Activated effector memory CD4-positive, alpha-beta T cell treated with Interleukin-2 at 50 U/mL for 16 hours (primary cell): ENCODE measurements around the gene WDR77.

ENCODE experiments used
- DNase-seq: peaks from one replicate; pipeline ENCODE4 v3.0.0-alpha.2; 2020

WDR77 gene

DNA sequence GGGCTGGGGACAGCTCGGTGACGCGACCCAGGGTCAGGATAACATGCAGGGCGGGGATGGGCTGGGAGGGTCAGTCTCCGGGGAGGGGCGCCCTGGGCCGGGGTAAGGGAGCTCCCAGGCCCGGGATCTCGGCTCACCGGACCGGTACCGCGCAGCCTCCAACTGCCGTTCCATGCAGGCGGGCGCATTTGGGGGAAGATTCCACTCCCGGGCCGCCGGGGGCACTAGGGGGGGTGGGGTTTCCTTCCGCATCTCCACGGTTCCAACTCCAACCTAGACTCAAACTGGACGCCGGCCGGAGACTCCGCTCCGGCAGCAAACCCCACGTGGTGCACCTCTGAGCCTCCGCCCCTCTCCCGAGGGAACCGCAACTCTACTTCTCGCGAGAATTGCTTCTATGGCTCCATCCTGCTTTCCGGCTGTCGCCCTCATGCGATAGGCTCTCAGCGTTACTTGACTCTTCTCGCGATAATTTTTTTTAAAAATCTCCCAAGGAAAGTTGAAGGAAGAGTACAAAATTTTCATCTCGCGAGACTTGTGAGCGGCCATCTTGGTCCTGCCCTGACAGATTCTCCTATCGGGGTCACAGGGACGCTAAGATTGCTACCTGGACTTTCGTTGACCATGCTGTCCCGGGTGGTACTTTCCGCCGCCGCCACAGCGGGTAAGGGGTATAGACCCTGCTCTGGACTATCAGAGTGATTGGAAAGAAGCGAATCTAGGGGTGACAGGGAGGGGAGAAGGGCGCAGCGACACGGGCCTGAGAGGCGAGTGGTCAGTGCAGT lies at the start of gene WDR77, which contains the start of gene ATP5PB:
TSS of gene WDR77 (minus strand) at position 339 of the 785 bp plus-strand sequence. CDS start at position 252, 87 bp downstream.
TSS of gene ATP5PB (plus strand) at position 547 of the 785 bp plus-strand sequence. CDS start at position 625, 78 bp downstream.
- DNase-seq = peak; percentile 85

DNA sequence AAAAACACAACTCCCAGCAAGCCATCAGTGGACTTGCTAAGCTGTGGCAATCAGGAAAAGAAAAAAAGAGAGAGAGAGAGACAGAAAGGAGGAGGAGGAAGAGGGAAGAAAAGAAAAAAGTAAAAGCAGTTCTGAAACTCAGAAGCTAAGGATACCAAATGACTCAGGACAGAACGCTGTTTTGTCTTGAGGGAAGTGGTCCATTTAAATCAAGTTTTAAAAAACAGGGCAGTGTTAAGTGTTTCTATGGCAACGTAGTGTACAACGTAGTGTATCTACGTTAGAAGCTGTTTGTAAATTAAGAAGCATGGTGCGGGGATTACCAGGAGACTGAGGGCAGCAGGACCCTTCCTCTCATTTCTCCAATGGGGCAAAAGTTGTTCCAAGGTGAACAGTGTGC lies 48.5 kb upstream of the WDR77 start:
- DNase-seq = no peak

DNA sequence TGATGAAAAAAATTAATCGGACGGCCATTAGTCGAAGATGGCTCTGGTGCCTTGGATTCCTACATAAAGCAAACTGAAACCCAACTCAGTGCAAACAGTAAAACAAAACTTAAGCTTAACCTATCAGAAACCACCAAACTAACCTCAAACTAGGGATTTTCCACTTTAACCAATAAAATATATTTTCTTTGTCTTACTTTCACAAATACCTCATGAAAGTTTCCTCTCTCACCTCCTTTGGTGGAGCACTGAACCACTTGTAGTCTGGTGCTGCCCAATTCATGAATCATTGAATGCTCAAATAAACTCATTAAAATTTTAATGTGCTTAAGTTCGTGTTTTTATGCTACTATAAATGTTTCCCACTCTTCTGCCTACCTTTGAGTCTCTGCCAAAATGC lies 47.3 kb upstream of the WDR77 start:
- DNase-seq = no peak

DNA sequence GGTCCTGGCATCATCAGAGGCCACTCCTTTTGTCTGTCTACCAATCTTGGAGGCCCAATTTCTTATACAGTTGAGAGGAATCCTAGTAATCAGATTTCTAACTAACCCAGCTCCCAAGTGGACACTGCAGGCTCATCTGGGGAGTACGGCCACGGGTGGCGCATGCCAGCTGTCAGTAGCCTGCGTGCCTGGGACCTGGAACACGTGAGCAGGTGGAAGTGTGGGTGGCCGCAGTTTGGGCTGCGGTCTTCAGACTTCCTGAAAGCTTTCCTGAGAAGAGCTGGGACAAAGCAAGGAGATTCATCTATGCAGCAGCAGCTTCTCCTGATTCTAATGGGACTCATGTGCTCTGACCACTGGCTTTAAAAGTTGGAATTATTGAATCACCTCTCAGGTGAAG lies 42.0 kb upstream of the WDR77 start:
- no peak for DNase-seq

DNA sequence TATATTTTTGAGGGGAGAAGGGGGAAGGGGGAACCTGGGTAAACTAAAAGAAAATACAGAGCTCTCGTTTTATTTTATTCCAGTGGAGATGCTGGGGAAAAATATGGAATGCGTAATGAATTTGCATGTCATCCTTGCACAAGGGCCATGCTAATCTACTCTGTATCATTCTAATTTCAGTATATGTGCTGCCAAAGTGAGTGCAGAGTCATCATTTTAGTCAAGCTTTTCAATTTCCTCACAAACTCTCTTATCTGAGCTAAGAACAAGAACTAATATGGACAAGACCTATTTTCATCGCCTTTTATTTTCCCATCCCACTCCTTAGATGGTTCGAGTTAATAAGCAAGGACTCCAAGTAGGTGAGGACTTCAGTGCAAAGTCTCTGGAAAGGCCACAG lies 41.2 kb upstream of the WDR77 start:
- no peak for DNase-seq

DNA sequence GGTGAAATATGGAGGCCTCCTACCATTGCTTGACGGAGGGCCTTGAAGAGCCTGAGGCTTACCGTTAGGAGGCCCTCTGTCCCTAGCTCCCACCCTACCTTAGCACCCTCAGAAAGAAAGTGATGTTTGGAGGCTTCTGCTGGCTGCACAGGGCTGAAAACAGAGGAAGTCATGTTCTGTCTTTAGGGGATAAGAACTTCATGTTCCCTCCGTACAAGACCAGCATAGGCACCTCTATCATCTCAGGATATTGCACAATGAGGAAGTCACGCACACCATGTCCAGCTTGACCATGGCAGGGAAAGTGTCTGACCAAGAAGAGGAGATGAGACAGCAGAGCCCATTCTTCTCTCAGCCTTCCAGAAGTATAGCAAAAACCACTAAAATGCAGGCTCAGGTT lies 40.5 kb upstream of the WDR77 start:
- DNase-seq = no peak

DNA sequence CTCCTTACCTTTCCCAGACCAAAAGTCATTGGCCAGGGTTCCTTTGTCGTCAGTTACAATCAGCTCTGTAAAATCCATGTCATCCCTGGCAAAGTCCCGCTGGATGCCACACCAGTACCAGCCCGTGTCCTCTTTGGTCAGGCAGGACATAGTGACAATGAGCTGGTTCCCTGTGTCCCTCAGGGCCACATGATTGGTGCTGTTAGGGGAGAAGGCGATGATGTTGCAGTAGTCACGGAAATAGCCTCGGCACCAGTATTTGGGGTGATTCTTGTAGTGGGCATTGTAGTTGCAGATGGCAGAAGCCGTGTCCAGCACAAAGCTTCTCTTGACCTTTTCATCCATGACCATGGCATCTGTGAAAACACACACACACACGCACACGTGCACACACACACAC lies 39.6 kb upstream of the WDR77 start:
- no peak for DNase-seq

DNA sequence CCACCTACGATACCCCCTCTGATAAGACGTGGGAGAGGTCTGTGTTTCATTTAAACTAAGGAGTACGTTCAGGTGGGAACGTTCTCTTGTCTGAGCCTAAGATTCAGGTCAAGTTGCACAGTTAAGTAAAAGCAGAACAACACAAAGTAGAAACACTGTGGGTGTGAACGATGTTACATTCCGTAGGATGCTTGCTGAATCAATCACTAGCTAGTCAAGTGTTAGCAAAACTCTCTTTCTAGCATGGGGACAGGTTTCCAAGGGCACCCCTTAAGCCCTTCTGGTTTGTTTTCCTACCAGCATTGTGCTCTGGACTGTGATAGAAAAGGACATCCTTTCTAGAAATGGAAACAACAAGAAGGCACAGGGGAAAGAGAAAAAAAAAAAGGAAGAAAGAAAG lies 38.1 kb upstream of the WDR77 start:
- DNase-seq = no peak

DNA sequence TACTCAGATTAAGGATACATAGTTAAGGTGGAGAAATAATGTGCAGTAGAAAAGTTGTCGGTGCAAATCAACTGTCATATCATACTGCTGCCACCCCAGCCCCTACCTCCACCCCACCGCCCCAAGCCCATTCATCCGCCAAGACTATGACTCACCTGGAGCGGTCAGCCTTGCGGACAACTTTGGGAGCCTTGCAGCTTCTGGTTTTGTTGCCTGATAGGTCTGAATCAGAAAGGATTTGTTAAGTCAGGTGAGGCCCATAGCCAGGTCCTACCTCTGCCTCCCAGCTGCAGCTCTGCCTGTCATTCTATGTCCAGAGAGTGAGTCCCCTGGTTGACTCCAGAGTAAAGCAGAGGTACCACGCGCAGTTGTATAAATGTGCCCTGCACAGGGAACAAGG lies 37.4 kb upstream of the WDR77 start:
- no peak for DNase-seq

DNA sequence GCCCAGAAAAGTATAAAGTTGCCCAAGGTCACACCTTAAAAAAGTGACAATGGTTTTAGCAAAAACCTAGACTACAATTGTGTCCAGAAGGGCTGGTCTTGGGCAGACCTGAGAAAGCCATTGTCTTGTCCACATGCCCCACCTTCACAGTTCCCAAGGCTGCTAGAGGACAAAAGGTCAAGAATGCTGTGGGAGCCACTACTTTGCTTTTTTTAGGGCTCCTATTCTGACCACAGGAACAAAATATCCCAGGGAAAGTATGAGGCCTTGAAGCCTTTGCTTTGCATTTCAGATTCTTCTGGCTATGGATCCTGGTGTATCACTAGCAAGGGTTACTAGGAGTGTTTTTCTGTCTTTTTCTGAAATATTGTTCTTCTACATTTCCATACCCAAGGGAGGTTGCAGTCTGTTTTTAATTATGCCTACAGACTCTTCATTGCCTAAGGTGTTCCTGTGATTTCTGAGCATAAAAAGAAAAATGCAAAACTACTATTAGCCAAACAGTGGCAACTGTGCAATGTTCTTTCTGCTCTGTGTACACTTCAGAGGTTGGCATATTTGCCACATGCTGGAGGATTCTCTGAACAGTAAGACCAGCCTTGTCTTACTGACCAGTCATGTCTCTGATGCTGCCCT lies 35.5 kb upstream of the WDR77 start:
- DNase-seq = no peak

DNA sequence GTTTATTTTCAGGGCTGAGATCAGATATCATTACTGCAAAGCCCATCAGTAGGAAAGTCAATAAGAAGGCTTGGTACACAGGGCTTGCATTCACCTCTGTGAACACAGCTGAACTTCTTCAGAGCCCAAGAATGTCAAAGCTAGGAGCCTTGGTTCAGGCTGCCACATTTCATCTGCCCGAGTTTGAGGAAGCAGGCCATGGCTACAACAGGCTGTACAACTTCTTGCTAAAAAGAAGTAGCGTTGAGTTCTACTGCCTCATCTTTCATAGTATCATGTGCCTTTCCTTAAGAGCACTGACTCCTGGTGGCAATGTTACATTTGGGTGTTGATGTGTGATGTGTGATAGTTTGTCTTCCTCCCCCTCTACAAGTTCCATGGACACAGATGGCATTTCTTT lies 34.8 kb upstream of the WDR77 start:
- no peak for DNase-seq

DNA sequence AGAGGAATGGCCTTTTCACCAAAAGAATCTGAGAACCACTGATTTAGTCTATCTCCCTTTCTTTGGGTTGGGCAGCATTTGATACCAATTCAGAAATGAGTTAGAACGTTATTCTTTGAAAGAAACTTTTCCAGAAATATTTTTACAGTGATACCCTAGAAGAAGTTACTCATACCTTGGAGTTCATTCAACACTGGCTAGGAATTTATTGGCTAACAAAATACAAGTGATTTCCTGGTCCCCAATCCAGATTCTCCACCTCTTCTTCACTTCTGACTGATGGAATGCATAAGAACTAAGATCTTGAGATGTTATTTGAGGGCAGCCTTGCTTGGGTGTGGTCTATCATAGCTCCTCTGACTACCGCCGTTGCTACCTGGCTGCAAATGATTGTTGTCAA lies 34.1 kb upstream of the WDR77 start:
- DNase-seq = no peak

DNA sequence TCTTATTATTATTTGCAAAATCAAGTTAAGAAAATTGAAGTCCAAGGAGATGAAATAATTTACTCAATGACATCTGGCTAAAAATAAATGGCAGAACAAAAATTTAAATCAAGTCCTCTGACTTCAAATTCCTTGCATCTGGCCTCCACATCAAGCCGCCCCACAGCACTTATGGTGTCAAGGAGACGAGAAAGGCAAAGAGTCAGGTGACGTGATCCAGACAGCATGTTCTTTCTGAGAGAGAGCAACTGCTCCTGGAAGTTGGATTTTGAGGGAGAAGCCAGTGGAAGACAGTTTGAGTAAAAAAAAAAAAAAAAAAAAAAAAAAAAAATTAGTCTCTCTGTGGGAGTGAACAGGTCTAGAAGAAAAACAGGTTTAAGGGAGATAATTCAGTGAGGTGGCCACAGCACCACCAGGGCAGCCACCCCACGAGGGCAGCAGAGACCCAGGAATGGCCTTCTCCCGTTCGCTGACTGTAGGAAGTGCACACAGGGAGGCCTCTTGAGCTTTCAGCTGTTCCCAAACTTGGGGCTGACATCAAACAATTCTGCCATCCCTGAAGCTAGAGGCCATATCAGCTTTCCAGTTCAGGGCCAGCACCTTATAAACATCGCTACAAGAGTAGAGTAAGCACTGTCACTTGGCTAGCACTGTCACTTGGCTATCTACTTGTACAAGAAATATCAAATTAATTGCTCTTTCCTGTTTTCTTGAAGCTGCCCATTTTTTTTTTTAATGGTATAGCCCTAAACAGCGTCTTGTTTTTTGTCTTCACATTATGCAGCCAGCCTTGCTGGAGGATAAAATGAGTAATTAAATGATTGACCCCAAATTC lies 32.5 kb upstream of the WDR77 start:
- DNase-seq = peak; percentile 44

DNA sequence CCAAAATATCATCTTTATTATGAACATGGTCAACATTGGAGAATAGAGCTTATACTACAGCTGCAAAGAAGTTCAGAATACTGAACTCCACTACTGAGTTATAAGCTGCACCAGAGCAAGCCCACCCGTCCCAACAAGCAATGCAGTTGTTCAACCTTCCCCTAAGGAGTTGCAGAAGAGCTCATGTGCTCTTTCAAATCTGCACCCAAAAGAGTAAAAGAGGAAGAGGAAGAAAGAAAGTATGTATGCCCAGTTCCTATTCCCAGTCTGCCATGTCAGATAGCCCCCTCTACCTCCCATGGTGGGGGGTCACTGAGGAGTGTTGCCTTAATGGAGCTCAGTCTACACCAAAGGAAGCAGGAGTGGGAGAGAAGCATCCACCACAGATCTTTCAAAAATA lies 31.6 kb upstream of the WDR77 start:
- DNase-seq = no peak

DNA sequence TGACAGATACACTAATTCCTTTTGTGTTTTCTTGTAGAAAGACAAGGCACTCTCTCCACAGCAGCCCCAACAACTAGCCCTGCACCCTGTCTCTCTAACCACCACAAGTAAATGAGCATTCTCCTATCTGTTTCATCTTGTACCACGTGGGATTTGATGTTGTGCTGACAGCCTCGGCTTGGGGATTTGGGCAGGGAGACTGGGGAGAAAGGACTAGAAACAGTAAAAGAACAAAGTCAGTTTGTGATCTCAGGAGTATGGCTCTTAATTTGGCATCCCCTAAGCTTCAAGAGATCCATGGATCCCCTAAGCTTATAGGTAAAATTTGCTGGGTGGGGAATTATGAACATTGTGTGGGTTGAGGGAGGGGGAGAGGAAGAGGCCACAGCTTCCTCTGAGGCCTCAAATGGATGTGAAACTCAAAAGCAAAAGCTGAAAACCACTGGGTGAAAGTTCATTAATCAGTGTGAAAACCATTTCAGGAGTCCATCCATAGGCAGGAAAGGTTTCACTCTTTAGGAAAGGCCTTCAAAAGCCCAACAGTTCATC lies 27.8 kb upstream of the WDR77 start:
- peak; percentile 29 for DNase-seq

DNA sequence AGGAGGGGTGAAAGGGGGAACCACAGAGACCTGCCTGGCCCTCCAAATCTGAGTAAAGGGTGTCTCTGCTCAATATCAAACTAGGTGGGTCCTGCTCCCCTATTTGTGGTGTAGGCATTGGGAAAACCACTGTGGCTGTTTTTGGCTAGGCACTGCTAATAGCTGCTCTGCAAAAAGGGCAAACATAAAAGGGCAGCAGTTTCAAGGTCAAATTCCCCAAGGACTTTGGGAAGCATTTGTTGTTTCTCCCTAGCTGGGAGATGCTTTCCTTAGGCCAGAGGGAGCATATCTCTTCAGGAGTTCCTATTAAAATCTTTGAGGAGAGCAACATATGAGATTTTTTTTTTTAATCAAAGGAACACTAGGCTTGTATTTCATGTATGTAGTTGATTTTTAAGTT lies 27.2 kb upstream of the WDR77 start:
- no peak for DNase-seq

DNA sequence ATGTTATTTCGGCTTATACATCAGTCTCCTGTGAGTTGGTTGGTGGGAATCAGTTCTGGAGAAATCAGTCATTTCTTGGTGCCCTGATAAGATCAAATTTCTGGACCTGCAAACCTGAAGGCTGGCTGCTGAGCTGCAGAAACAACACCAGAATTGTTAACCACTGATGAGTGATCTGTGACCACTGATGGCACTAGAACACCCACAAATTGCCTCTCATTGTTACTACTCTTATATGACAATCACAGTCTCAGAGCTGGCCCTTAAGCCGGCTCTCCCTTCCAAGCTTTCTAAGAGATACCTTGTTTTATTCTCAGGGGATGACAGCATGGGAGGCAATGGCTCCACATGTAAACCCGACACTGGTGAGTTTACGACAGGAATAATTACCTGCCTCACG lies 26.6 kb upstream of the WDR77 start:
- no peak for DNase-seq

DNA sequence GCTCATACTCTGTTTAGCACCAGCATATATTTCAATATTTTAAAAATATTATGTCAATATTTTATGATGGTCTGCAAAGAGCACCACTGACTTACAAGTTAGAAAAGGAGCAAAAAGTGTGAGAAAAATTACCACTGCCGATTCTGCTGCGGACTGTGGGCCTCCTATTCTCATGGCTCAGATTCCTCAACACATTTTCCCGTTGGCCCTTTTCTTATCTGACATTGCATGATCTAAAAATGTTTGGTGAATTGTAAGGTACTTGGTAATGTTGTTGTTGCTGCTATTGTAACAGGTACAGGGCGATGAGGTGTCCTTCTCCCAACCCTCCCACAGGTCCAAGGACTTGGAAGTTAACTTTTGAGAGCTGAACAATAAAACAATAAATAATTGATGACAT lies 25.5 kb upstream of the WDR77 start:
- DNase-seq = no peak

DNA sequence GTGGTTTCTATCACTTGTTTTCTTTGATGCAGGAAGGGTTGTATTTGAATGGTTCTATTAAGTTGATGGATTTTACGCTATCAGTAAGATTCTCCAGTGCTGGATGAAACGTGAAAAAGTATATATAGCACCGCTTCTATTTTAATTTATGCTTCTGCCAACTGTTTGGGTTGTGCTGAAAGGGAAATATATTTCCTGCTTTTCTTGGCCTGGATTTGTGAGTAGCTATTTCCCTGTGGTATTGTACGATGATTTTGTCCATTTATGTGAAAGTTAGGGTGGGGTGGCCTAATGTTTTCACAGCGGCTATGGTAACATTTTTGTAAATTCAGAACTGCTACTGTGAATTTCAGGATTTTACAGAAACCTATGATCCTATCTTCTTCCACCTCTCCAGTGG lies 25.1 kb upstream of the WDR77 start:
- no peak for DNase-seq

DNA sequence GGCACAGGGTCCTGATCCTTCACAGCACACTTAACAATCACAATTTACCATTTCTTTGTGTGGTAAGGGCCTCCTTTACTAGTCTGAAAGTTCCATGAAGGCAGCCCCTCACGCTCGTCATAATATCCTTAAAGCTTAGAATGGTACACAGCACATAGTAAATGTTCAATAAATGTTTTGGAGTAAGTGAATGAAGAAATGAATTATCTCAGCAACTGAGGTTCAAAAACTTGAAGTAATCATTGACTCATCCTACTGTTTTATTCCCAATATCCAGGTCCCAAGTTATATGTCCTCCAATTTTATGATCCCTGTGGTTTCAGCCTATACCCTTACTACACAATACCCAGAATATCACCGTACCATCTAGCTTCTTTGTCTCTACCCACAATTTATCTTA lies 22.5 kb upstream of the WDR77 start:
- no peak for DNase-seq

DNA sequence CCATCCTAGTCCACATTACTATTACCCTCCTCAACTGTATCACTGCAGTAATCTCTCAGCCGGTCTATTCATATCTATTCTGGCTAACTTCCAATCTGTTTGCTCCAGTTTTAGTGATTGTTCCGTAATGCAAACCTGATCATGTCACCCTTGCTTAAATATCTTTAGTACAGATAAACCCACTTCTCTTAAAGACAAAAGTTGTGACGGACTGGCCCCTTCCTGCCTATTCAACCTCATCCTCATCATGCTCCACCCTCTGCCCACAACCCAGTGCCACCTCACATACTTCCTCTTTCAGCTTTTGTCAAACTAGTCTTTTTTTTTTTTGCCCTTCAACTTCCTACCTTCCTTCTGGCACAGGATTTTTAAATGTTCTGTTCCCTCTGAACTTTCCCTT lies 22.0 kb upstream of the WDR77 start:
- DNase-seq = peak; percentile 67

DNA sequence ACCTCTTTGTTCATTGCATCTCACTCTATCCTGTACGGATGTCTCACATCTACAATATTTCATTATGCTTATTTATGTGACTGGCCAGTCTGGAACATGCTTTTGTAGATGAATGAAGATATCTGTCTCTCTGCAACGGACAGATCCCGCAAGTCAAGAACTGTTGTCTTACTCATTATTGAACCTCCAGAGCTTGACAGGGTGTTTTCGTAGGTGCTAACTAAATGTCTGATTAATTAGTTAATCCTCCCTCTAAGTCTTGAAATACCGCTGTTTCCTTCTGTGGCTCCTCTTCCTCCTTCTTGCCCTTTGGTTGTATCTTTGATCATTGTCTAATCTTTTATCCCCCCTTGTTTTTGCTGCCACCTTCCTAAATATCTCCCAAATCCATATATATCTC lies 21.5 kb upstream of the WDR77 start:
- DNase-seq = no peak

DNA sequence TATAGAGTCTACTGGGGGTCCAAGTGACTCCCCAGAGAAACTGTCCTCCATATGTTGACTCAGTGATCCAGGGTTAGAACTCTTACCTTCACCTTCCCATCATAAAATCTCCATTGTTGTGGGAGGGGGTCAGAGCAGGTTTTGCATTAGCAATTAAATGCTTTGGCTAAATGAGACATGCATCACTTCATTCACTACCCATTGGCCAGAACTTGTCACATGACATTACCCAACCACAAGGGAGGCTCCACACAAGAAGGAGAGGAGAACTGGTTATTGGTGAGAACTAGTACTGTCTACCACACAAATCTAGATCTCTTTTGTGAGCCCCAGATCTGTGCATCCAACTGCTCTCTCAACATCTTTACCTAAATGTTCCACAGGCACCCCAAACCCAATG lies 20.5 kb upstream of the WDR77 start:
- no peak for DNase-seq

DNA sequence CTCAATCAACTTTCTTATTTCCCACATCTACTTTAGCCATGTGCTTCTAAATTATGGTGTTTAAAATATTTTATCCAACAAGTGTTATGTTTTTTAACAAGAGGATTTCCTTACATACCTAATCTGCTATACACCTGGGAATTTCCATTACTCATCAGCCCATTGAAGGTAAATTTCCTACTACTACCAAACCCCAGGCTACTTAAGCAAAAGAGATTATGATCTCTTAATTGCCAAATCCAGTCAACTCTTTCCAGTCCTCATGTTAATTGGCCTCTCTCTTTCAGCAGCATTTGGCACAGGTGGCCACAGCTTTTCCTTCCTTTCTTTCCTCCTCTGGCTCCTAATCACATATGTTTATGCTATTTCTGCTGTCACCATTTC lies 19.7 kb upstream of the WDR77 start:
- no peak for DNase-seq
